H1 (cell line): Measurements from ENCODE around the gene GALNT6. TPM values are rescaled to one million over a fixed set of nuclear protein-coding genes. Genes with fewer than 3 reads are reported as not detected.

Experiments used
- CTCF ChIA-PET: fragments of 300-600 bp; sonication (Branson Sonifier 250); formaldehyde crosslinking; loops from one replicate; lab custom pipeline; 2021; ENCODE audit not compliant: partially characterized antibody; lab: Charles Lee
- POLR2A ChIA-PET: fragments of 300-600 bp; sonication (Branson Sonifier 250); formaldehyde crosslinking; loops from one replicate; lab custom pipeline; 2021; ENCODE audit warnings: inconsistent platforms; ENCODE audit not compliant: partially characterized antibody; lab: Charles Lee
- DNase-seq, 2 experiments: peaks; one replicate each; pipeline versions ENCODE4 v3.0.0 to v3.0.0-alpha.2; 2010 to 2022; ENCODE audit warnings: low spot score in 2 of 2, low read depth in 1 of 2, mixed read lengths in 1 of 2
- FAIRE-seq: peaks from 2 replicates; lab custom pipeline; 2011; peaks lifted over from hg19 to GRCh38; lab: Jason Lieb, UNC
- H2AFZ ChIP-seq: 2 replicates; pipeline ENCODE4 v1.8.1; 2012; ENCODE audit warnings: low read length, inconsistent platforms
- H2AK5ac ChIP-seq: 2 replicates; pipeline ENCODE4 v1.6.1; 2013; ENCODE audit warnings: low read depth, low read length
- H2BK120ac ChIP-seq: replicated peaks from 2 replicates; pipeline ENCODE3; 2013; ENCODE audit warnings: low read depth, low read length, inconsistent platforms
- H2BK12ac ChIP-seq: 2 replicates; pipeline ENCODE4 v1.6.1; 2013; ENCODE audit warnings: low read depth, low read length
- H2BK15ac ChIP-seq: 2 replicates; pipeline ENCODE4 v1.6.1; 2013; ENCODE audit warnings: low read length
- H2BK20ac ChIP-seq: 2 replicates; pipeline ENCODE4 v1.6.1; 2013; ENCODE audit warnings: low read length
- H2BK5ac ChIP-seq: 2 replicates; pipeline ENCODE4 v1.6.1; 2013; ENCODE audit warnings: low read depth, low read length
- H3K14ac ChIP-seq: 2 replicates; pipeline ENCODE4 v1.6.1; 2013; ENCODE audit warnings: inconsistent platforms; ENCODE audit not compliant: insufficient read length
- H3K18ac ChIP-seq: 2 replicates; pipeline ENCODE4 v1.6.1; 2013; ENCODE audit warnings: low read length; ENCODE audit errors: extremely low read depth
- H3K23ac ChIP-seq: 2 replicates; pipeline ENCODE4 v1.6.1; 2013; ENCODE audit warnings: inconsistent platforms; ENCODE audit not compliant: insufficient read length
- H3K23me2 ChIP-seq: 2 replicates; pipeline ENCODE4 v1.6.1; 2013; ENCODE audit warnings: low read depth, low read length
- H3K27ac ChIP-seq: 2 replicates; pipeline ENCODE4 v1.6.1; 2011; ENCODE audit warnings: low read depth, low read length, inconsistent platforms
- H3K27me3 ChIP-seq, 4 experiments: replicated peaks in 1 of 4; 1 replicate in 1 of 4; 2 replicates in 3 of 4; pipeline versions ENCODE4 v1.6.1 to v1.8.1; 2011 to 2013; ENCODE audit warnings: low read length in 3 of 4, mild to moderate bottlenecking in 3 of 4, inconsistent platforms in 2 of 4, mixed read lengths in 2 of 4, moderate library complexity in 1 of 4; ENCODE audit not compliant: control insufficient read depth in 3 of 4, insufficient read depth in 3 of 4; ENCODE audit errors: extremely low read depth in 1 of 4
- H3K36me3 ChIP-seq, 4 experiments: 2 replicates each; pipeline versions ENCODE4 v1.6.1 to v1.8.1; 2011 to 2013; ENCODE audit warnings: mild to moderate bottlenecking in 4 of 4, low read length in 3 of 4, moderate library complexity in 2 of 4, control low read depth in 1 of 4, inconsistent platforms in 1 of 4; ENCODE audit not compliant: insufficient read depth in 4 of 4, control insufficient read depth in 2 of 4
- H3K4ac ChIP-seq: replicated peaks from 2 replicates; pipeline ENCODE3; 2013; ENCODE audit warnings: low read length, low read depth, mixed read lengths, inconsistent platforms; ENCODE audit not compliant: insufficient read length
- H3K4me1 ChIP-seq, 4 experiments: replicated peaks in 1 of 4; 1 replicate in 1 of 4; 2 replicates in 3 of 4; pipeline versions ENCODE4 v1.6.1 to v1.8.1; 2011 to 2013; ENCODE audit warnings: low read length in 3 of 4, inconsistent platforms in 2 of 4, mixed read lengths in 1 of 4; ENCODE audit not compliant: insufficient read depth in 4 of 4, control insufficient read depth in 3 of 4
- H3K4me2 ChIP-seq, 2 experiments: 2 replicates each; pipeline versions ENCODE4 v1.6.1 to v1.8.1; 2011 to 2013; ENCODE audit warnings: low read depth in 2 of 2, low read length in 2 of 2, control low read depth in 1 of 2, inconsistent platforms in 1 of 2, mild to moderate bottlenecking in 1 of 2; ENCODE audit not compliant: insufficient read depth in 1 of 2
- H3K4me3 ChIP-seq, 4 experiments: fragments of 200-600, 300-600 bp in 1 of 4; sonication (generic), shearing (Covaris generic), sonication (Bioruptor Twin) in 1 of 4; 2 replicates each; pipeline versions ENCODE4 v1.5.1 to v1.8.1; 2011 to 2016; ENCODE audit warnings: low read length in 4 of 4, low read depth in 3 of 4, control low read depth in 2 of 4, inconsistent platforms in 2 of 4, mild to moderate bottlenecking in 2 of 4, mixed read lengths in 1 of 4, moderate library complexity in 1 of 4; ENCODE audit not compliant: insufficient read depth in 2 of 4; ENCODE audit errors: extremely low read depth in 1 of 4
- H3K56ac ChIP-seq: replicated peaks from 2 replicates; pipeline ENCODE3; 2013; ENCODE audit warnings: low read depth, mild to moderate bottlenecking, mixed read lengths, low read length, inconsistent platforms; ENCODE audit not compliant: insufficient read length
- H3K79me1 ChIP-seq: 2 replicates; pipeline ENCODE4 v1.6.1; 2013; ENCODE audit warnings: low read depth, low read length, control low read depth
- H3K79me2 ChIP-seq, 2 experiments: 2 replicates each; pipeline versions ENCODE4 v1.6.1 to v1.8.1; 2012 to 2013; ENCODE audit warnings: low read length in 2 of 2, mild to moderate bottlenecking in 2 of 2, inconsistent platforms in 1 of 2; ENCODE audit not compliant: insufficient read depth in 2 of 2, control insufficient read depth in 1 of 2
- H3K9ac ChIP-seq, 4 experiments: replicated peaks in 1 of 4; 1 replicate in 1 of 4; 2 replicates in 3 of 4; pipeline versions ENCODE4 v1.6.1 to v1.8.1; 2011 to 2013; ENCODE audit warnings: low read depth in 3 of 4, low read length in 3 of 4, control low read depth in 2 of 4, mild to moderate bottlenecking in 2 of 4, moderate library complexity in 2 of 4, inconsistent platforms in 1 of 4; ENCODE audit errors: extremely low read depth in 1 of 4
- H3K9me3 ChIP-seq, 2 experiments: 2 replicates each; pipeline versions ENCODE4 v1.6.1 to v1.8.1; 2012 to 2013; ENCODE audit warnings: mild to moderate bottlenecking in 2 of 2, moderate library complexity in 2 of 2, control low read depth in 1 of 2, inconsistent platforms in 1 of 2, low read depth in 1 of 2, low read length in 1 of 2, mixed read lengths in 1 of 2; ENCODE audit not compliant: insufficient read depth in 2 of 2
- H4K20me1 ChIP-seq, 2 experiments: replicated peaks in 1 of 2; 2 replicates each; pipeline versions ENCODE3 to v1.8.1; 2011 to 2013; ENCODE audit warnings: inconsistent platforms in 2 of 2, low read length in 2 of 2, mild to moderate bottlenecking in 1 of 2; ENCODE audit not compliant: insufficient read depth in 2 of 2, control insufficient read depth in 1 of 2
- H4K5ac ChIP-seq: 2 replicates; pipeline ENCODE4 v1.6.1; 2013; ENCODE audit warnings: low read length, low read depth, mixed read lengths, inconsistent platforms; ENCODE audit not compliant: insufficient read length
- H4K8ac ChIP-seq: 2 replicates; pipeline ENCODE4 v1.8.0; 2013; ENCODE audit warnings: mild to moderate bottlenecking, moderate library complexity, low read length, inconsistent platforms; ENCODE audit not compliant: insufficient read depth; ENCODE audit errors: extremely low read depth
- H4K91ac ChIP-seq: replicated peaks from 2 replicates; pipeline ENCODE3; 2013; ENCODE audit warnings: low read length, mixed read lengths, inconsistent platforms; ENCODE audit not compliant: insufficient read length
- CHD2 ChIP-seq: IDR thresholded peaks from 2 replicates; pipeline ENCODE4 v1.6.1; 2012; ENCODE audit warnings: low read length, improper control_type of control experiment
- EZH2 ChIP-seq: fragments of 200-600 bp; sonication (generic); IDR thresholded peaks from 2 replicates; pipeline ENCODE4 v1.7.1; 2012; ENCODE audit warnings: low read depth, mild to moderate bottlenecking, moderate library complexity, low read length, inconsistent platforms; ENCODE audit not compliant: severe bottlenecking
- GABPA ChIP-seq: IDR thresholded peaks from 2 replicates; pipeline ENCODE4 v1.6.1; 2011; ENCODE audit warnings: mild to moderate bottlenecking, low read length, moderate library complexity, borderline replicate concordance; ENCODE audit not compliant: insufficient read depth
- JUND ChIP-seq: IDR thresholded peaks from 2 replicates; pipeline ENCODE4 v1.6.1; 2011; ENCODE audit warnings: mild to moderate bottlenecking, improper control_type of control experiment, low read length
- POLR2AphosphoS5 ChIP-seq: IDR thresholded peaks from 2 replicates; pipeline ENCODE4 v1.6.1; 2011; ENCODE audit warnings: low read depth, low read length
- RBBP5 ChIP-seq: IDR thresholded peaks from 2 replicates; pipeline ENCODE4 v1.7.1; 2012; ENCODE audit warnings: low read depth, mild to moderate bottlenecking, inconsistent platforms, low read length, moderate library complexity, borderline replicate concordance
- SAP30 ChIP-seq: fragments of 300-600 bp; sonication (generic); IDR thresholded peaks from 2 replicates; pipeline ENCODE4 v1.7.1; 2012; ENCODE audit warnings: low read length, moderate library complexity, mild to moderate bottlenecking, inconsistent platforms; ENCODE audit not compliant: insufficient read depth, insufficient replicate concordance
- SP4 ChIP-seq: IDR thresholded peaks from 2 replicates; pipeline ENCODE4 v1.6.1; 2012; ENCODE audit warnings: low read length, inconsistent platforms
- WGBS, 2 experiments: shearing (Covaris generic) in 1 of 2; methylation state at CpG; one replicate each; pipeline versions ENCODE4 v1.1.6 to v1.1.7; 2013 to 2015; ENCODE audit warnings: low lambda C conversion rate in 2 of 2, mixed read lengths in 2 of 2, inconsistent platforms in 1 of 2, low coverage in 1 of 2, missing lambda C conversion rate in 1 of 2; ENCODE audit not compliant: insufficient replicate concordance in 2 of 2, insufficient coverage in 1 of 2, insufficient read length in 1 of 2; ENCODE audit errors: extremely low coverage in 1 of 2, missing lambda C conversion rate in 1 of 2; 5-methylcytosine and 5-hydroxymethylcytosine counted together
- polyA plus RNA-seq, 7 experiments: library from polyadenylated mRNA; depleted of rRNA in 3 of 7; stranded (reverse) in 5 of 7; unstranded in 2 of 7; fragments of >200 nt in 5 of 7; fragments of 200-250 nt in 2 of 7; gene quantifications; 1 replicate in 5 of 7; 2 replicates in 1 of 7; 4 replicates in 1 of 7; pipeline versions ENCODE4 v1.2.1 to v1.2.3, GENCODE V29; 2011 to 2013; ENCODE audit warnings: missing spikeins in 2 of 7, mixed read lengths in 2 of 7
- total RNA-seq: library from RNA; stranded (reverse); fragmentation: NEBNext Ultra II Directional; extraction: Animal tissue kit (Norgen Biotek cat#: 25700); gene quantifications from 2 replicates; pipeline ENCODE4 v1.2.1, GENCODE V29; 2021
- TF ChIP-seq, protein P1 (sequence below): IDR thresholded peaks from 2 replicates; pipeline ENCODE4 v1.6.1; 2012; ENCODE audit warnings: inconsistent platforms
- TF ChIP-seq, protein P2 (sequence below): IDR thresholded peaks from 2 replicates; pipeline ENCODE4 v1.6.1; 2012; ENCODE audit warnings: low read length, inconsistent platforms

The GALNT6 gene
- total and polyA plus RNA-seq, 2 of the 8 experiments (the other 6 are each of a cell fraction or from before 2014, with no cell fraction given): 5.8 to 10.7 TPM

DNA sequence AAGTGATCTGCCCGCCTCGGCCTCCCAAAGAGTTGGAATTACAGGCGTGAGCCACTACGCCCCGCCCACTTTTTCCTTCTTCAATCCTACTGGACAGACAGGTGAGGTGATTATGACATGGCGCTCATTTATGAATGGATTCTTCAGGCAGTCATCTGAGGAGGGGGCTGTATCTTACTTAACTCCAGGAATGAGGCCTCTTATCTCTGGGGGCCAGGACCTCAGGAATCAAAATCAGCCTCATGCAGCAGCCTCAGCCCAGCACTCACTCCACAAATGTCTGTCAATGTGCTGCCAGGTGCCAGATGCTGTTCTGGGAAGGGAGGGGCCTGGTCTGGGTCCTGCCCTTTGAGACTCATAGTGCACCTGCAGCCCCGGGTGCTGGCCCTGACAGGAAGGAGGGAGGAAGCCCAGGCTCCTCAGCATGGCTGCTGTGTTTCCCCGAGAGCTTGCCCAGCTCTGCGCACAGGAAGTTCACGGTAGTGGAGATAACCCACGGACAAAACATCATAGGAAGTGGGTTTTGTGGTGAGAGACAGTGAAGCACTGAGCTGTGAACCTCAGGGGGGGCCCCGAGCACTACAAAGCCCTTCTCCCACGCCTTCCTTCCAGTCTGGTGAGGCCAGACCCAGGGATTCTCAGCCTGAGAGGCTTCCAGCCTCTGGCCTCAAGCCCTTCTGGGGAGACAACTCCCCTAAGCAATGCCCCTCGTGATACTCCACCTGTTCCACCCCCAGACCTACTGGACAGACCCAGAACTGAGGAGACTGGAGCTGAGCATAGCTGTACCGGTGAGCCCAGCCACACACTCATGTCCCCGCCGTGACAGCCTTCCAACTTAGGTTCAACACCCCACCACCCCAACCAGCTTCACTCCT, 22.3 kb downstream of the GALNT6 start:
- CTCF ChIA-PET: interaction anchor here (0.7 to 1.2 kb wide), 3 partner anchors 8 to 60 kb away, joined by 3 read pairs; no protein-coding TSS in a partner anchor
- no peak overlapping the region for H3K23ac ChIP-seq
- H4K20me1 ChIP-seq: no peaks in the 10 kb centered on the region
- H3K36me3 ChIP-seq: peaks cover 0 to 1% (median 0%) of the 10 kb centered on the region in 4 experiments; a peak in 2 of 8 replicates
- H2BK120ac ChIP-seq: no peak overlapping the region
- H4K5ac ChIP-seq: no peak overlapping the region
- H3K9me3 ChIP-seq: no peaks in the 10 kb centered on the region
- no peaks in the 10 kb centered on the region for H3K79me1 ChIP-seq
- no peak overlapping the region for H3K9ac ChIP-seq
- no peak overlapping the region for H3K18ac ChIP-seq
- no peak overlapping the region for H2BK5ac ChIP-seq
- H3K14ac ChIP-seq: no peak overlapping the region
- no peak overlapping the region for H2BK20ac ChIP-seq
- no peak overlapping the region for H3K4me2 ChIP-seq
- H4K8ac ChIP-seq: no peak overlapping the region
- FAIRE-seq (no peak), DNase-seq (no peak)
- no peak overlapping the region for H2BK12ac ChIP-seq
- H3K27ac ChIP-seq: no peak overlapping the region
- no peaks in the 10 kb centered on the region; the same call in 1 of the 2 replicates for H3K23me2 ChIP-seq
- no peak overlapping the region for H4K91ac ChIP-seq
- no peak overlapping the region for H2AFZ ChIP-seq
- POLR2A ChIA-PET: interaction anchor here (1.1 to 1.9 kb wide), 2 partner anchors 10 to 22 kb away, joined by 3 to 5 read pairs; partner anchors contain the start of gene GALNT6
- no peaks in the 10 kb centered on the region for H3K27me3 ChIP-seq
- no peak overlapping the region for H3K4ac ChIP-seq
- H2BK15ac ChIP-seq: no peak overlapping the region
- no peak overlapping the region for H3K56ac ChIP-seq
- H3K4me3 ChIP-seq: no peak overlapping the region
- 91% methylated on average over 17 of the region's 17 CpGs; no CpG with 5 or more reads in 1 of the 2 experiments for WGBS, 2 experiments
- no peak overlapping the region for H2AK5ac ChIP-seq
- no peaks in the 10 kb centered on the region for H3K79me2 ChIP-seq
- peaks cover 0 to 6% (median 3%) of the 10 kb centered on the region in 4 experiments; a peak in 2 of 7 replicates for H3K4me1 ChIP-seq
- TF ChIP-seq RBBP5 (no peak), EZH2 (no peak), JUND (no peak), SAP30 (no peak), SP4 (no peak), CHD2 (no peak), POLR2AphosphoS5 (no peak), GABPA (no peak)
- TF ChIP-seq, protein P1, sequence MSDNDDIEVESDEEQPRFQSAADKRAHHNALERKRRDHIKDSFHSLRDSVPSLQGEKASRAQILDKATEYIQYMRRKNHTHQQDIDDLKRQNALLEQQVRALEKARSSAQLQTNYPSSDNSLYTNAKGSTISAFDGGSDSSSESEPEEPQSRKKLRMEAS: no peak
- TF ChIP-seq, protein P2, sequence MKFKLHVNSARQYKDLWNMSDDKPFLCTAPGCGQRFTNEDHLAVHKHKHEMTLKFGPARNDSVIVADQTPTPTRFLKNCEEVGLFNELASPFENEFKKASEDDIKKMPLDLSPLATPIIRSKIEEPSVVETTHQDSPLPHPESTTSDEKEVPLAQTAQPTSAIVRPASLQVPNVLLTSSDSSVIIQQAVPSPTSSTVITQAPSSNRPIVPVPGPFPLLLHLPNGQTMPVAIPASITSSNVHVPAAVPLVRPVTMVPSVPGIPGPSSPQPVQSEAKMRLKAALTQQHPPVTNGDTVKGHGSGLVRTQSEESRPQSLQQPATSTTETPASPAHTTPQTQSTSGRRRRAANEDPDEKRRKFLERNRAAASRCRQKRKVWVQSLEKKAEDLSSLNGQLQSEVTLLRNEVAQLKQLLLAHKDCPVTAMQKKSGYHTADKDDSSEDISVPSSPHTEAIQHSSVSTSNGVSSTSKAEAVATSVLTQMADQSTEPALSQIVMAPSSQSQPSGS: no peak
